Esophagus squamous epithelium (tissue), 4 donors: Measurements from ENCODE around the gene TNNI2.

Source experiments
- CTCF ChIP-seq, 6 experiments: fragments of 450-650 bp in 4 of 6; fragments of 200-600 bp in 2 of 6; sonication (generic) in 2 of 6; IDR thresholded peaks; one replicate each; pipeline ENCODE4 v1.5.1; 2016 to 2019; ENCODE audit warnings: antibody characterized with exemption in 6 of 6, mild to moderate bottlenecking in 4 of 6, moderate library complexity in 4 of 6
- POLR2A ChIP-seq, 4 donors: fragments of 450-650 bp; IDR thresholded peaks; one replicate each; pipeline ENCODE4 v1.6.1; 2017; ENCODE audit warnings: antibody characterized with exemption in 4 of 4, mild to moderate bottlenecking in 4 of 4, moderate library complexity in 3 of 4

GRCh38 chr11:1791912-1792311 is 46.9 kb upstream of the TNNI2 start:
- no peak for TF ChIP-seq CTCF (IDR thresholded peaks at IDR 0.05)
- no peak for TF ChIP-seq POLR2A (IDR thresholded peaks at IDR 0.05)
